Measurements from ENCODE around the gene HSD17B11.
"Not testable (repeated sequence)": the region's sequence is repeated elsewhere in the genome, so short reads cannot be mapped to it uniquely, and the experiment has no call there.

HSD17B11 gene

DNA sequence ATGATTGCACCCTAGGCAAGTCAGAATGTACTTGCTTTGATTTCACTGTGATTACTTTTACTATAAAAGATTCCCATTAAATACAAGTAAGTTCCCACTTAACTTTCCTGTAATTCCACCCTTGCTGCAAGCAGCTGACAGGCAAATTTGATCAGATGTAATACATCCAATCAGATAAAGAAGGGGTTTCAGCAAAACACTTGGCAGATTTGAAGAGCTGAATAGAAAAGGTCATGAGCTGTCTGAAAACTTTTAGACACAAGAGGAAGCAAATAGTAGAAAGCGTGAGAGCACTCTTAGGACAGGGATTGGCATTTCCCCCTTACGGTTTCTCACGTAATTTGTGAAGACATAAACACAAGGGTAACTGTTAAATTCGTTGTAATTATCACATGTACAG lies 91.1 kb downstream of the HSD17B11 start:
- no peak for DNase-seq

DNA sequence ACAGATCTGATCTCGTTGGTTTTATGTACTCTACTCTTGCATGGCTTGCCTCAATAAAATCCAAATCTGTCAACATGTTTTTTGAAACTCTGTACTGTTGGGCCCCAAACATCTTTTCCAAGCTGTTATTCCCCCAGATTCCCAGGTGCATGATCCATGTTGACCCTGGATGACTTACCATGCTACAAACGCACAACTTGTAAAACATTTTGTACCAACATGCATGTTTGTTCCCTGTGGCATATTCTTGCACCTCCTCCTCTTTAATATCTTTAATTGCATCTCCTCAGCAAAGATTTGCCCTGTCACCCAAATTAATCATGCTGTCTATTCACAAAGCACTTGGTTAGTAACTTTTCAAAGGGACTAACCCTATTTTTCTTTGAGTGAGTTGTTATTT lies 92.6 kb downstream of the HSD17B11 start:
- DNase-seq = no peak

DNA sequence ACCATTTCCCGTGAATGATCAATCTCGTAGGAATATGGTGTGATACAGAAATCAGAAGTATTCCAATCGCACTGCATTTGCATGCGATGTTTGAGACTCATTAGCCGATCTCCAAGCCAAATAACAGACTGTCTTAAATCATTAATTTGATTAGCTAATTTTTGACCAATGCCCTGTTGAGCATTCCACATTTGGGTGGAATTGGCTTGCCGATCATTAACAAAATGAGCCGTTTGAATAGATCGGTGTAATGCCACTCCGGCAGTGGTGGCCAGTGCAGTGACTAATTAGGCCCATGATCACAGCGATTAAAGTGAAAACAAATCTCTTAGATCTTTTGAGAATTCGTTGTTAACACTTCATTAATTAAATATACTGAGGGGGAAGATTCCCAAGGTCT lies 96.1 kb downstream of the HSD17B11 start:
- DNase-seq = not testable (repeated sequence)

DNA sequence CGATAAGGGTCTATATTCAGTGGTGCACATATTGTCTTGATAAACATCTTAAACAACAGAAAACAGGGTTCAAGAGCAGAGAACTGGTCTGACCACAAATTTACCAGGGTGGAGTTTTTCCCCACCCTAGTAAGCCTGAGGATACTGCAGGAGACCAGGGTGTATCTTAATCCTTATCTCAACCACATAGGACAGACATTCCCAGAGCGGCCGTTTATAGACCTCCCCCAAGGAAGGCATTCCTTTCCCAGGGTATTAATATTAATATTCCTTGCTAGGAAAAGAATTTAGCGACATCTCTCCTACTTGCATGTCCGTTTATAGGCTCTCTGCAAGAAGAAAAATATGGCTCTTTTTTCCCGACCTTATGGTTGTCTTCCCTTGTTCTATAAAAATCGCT lies 97.1 kb downstream of the HSD17B11 start:
- DNase-seq = not testable (repeated sequence)

DNA sequence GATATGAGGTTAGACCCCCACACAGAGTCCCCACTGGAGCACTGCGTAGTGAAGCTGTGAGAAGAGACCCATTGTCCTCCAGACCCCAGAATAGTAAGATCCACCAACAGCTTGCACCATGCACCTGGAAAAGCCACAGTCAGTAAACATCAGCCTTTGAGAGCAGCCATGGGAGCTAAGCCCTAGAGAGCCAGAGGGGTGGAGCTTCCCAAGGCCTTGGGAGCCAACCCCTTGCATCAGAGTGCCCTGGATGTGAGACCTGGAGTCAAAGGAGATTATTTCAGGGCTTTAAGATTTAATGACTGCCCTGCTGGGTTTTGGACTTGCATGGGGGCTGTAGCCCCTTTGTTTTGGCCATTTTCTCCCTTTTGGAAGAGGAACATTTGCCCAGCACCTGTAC lies 104.0 kb downstream of the HSD17B11 start:
- no peak for DNase-seq

Data from COR-L47 (cell line).